MCF 10A (cell line): Measurements from ENCODE around the gene KRT34. TPM values are rescaled to one million over a fixed set of nuclear protein-coding genes. Genes with fewer than 3 reads are reported as not detected.
"Not testable (repeated sequence)": the region's sequence is repeated elsewhere in the genome, so short reads cannot be mapped to it uniquely, and the experiment has no call there.

ENCODE experiments used
- BruUV-seq: library from RNA; stranded (reverse); fragments of 400-500 nt; replicated peaks from 2 replicates; lab custom pipeline; 2021; lab: Mats Ljungman, UMichigan
- CTCF ChIA-PET: fragments of 300-600 bp; sonication (Branson Sonifier 250); formaldehyde crosslinking; extraction: SDS; loops from one replicate; lab custom pipeline; 2021; ENCODE audit warnings: antibody characterized with exemption, inconsistent platforms; lab: Yijun Ruan, JAX
- POLR2A ChIA-PET: fragments of 300-600, 350-650 bp; sonication (Branson Sonifier 250); formaldehyde crosslinking; extraction: SDS; loops from one replicate; lab custom pipeline; 2020; ENCODE audit warnings: antibody characterized with exemption, inconsistent platforms; lab: Yijun Ruan, JAX
- DNase-seq: peaks from one replicate; pipeline ENCODE4 v3.0.0-alpha.2; 2018; ENCODE audit not compliant: unreplicated experiment
- H3K27ac Mint-ChIP-seq: one replicate; pipeline ENCODE4 v1.8.0; 2022; ENCODE audit warnings: mild to moderate bottlenecking, low read depth, mixed read lengths; ENCODE audit not compliant: unreplicated experiment
- H3K27me3 Mint-ChIP-seq: one replicate; pipeline ENCODE4 v1.8.0; 2022; ENCODE audit warnings: mixed read lengths; ENCODE audit not compliant: insufficient read depth, unreplicated experiment
- H3K36me3 Mint-ChIP-seq: one replicate; pipeline ENCODE4 v1.8.0; 2022; ENCODE audit warnings: mild to moderate bottlenecking, moderate library complexity, mixed read lengths; ENCODE audit not compliant: insufficient read depth, unreplicated experiment
- H3K4me1 Mint-ChIP-seq: one replicate; pipeline ENCODE4 v1.8.0; 2022; ENCODE audit warnings: mixed read lengths; ENCODE audit not compliant: insufficient read depth, unreplicated experiment
- H3K4me3 Mint-ChIP-seq: one replicate; pipeline ENCODE4 v1.8.0; 2022; ENCODE audit warnings: mild to moderate bottlenecking, moderate library complexity, mixed read lengths; ENCODE audit not compliant: unreplicated experiment
- H3K9me3 Mint-ChIP-seq: one replicate; pipeline ENCODE4 v1.8.0; 2022; ENCODE audit warnings: mixed read lengths; ENCODE audit not compliant: unreplicated experiment
- intact Hi-C: fragments of 100-400 bp; cut with micrococcal nuclease; formaldehyde crosslinking; loops from 2 replicates; pipeline ENCODE4 v1.14.1; 2022
- total RNA-seq: library from RNA; stranded (reverse); gene quantifications from 2 replicates; pipeline ENCODE4 v1.2.3, GENCODE V29; 2022
- TF ChIP-seq, protein P1 (sequence below): fragments of 200-600 bp; IDR thresholded peaks from one replicate; pipeline ENCODE4 v1.8.0; 2022; ENCODE audit warnings: antibody characterized with exemption, mild to moderate bottlenecking; ENCODE audit not compliant: unreplicated experiment

The KRT34 gene
- total RNA-seq, 1 experiment from 2014 or later: 0.40 TPM

DNA sequence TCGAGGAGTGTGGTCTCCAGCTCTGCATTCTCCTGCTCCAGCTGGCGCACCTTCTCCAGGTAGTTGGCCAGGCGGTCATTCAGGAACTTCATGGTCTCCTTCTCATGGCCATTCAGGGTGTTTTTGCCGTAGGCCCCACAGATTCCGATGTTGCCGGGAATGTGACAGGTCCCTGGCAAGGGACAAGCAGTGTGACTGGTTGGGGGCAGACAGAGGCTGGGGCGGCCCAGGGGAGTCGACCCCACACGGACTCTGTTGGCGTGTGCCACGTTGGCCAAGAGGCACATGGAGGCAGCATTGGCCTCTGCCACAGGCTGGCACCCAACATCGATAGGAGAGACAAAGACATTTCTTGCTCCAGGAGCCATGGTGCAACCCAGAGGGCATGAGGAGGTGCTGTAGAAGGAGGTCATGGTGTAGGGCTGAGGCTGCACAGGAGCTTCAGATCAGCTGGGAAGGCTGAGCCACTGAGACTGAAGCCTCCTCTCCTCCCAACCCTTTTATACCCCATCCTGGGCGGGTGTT is 42.1 kb upstream of the KRT34 start, which contains the start of gene KRT37:
KRT37 (minus strand) TSS at position 475 of the 525 bp plus-strand sequence; CDS start at position 413, 62 bp downstream.
- intact Hi-C loops: no loop called here
- TF ChIP-seq, protein P1, sequence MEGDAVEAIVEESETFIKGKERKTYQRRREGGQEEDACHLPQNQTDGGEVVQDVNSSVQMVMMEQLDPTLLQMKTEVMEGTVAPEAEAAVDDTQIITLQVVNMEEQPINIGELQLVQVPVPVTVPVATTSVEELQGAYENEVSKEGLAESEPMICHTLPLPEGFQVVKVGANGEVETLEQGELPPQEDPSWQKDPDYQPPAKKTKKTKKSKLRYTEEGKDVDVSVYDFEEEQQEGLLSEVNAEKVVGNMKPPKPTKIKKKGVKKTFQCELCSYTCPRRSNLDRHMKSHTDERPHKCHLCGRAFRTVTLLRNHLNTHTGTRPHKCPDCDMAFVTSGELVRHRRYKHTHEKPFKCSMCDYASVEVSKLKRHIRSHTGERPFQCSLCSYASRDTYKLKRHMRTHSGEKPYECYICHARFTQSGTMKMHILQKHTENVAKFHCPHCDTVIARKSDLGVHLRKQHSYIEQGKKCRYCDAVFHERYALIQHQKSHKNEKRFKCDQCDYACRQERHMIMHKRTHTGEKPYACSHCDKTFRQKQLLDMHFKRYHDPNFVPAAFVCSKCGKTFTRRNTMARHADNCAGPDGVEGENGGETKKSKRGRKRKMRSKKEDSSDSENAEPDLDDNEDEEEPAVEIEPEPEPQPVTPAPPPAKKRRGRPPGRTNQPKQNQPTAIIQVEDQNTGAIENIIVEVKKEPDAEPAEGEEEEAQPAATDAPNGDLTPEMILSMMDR: no peak
- CTCF ChIA-PET: interaction anchor here (0.6 kb wide), 2 partner anchors 100 to 824 kb away, joined by 3 read pairs; no protein-coding TSS in a partner anchor

DNA sequence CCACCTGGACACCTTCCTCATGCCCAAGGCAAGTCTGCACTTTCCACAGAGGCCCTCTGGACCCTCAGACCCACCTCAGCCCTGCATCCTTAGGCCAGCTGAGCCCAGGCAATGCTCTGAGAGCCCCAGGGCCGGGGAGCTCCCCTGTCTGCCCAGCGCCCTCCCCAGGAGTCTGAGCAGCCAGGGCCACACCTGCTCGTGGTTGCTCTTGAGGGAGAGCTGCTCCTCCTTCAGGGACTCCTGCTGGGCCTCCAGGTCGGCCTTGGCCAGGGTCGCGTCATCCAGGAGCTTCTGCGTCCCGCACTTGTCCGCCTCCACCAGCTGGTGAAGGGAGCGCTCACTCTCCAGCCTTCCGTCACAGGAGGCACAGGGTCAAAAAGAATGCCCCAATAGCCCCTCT is 40.5 kb upstream of the KRT34 start:
- H3K27ac Mint-ChIP-seq, H3K36me3 Mint-ChIP-seq, intact Hi-C loops, H3K4me3 Mint-ChIP-seq, H3K9me3 Mint-ChIP-seq, POLR2A ChIA-PET, BruUV-seq, DNase-seq, H3K27me3 Mint-ChIP-seq: not testable (repeated sequence)
- H3K4me1 Mint-ChIP-seq: peaks cover 27% of the 10 kb centered on the region
- CTCF ChIA-PET: interaction anchor here (0.6 to 1.0 kb wide), 3 partner anchors 245 to 519 kb away, joined by 3 read pairs; no protein-coding TSS in a partner anchor

More for the DNA sequence above, 42.1 kb upstream of the KRT34 start, which contains the start of gene KRT37:
- POLR2A ChIA-PET: no interaction called here
- no peaks in the 10 kb centered on the region for H3K36me3 Mint-ChIP-seq
- no peaks in the 10 kb centered on the region for H3K9me3 Mint-ChIP-seq
- H3K27me3 Mint-ChIP-seq: no peaks in the 10 kb centered on the region
- no peak for DNase-seq
- no peak within 1 kb of the TSS for H3K27ac Mint-ChIP-seq
- H3K4me1 Mint-ChIP-seq: peaks cover 22% of the 10 kb centered on the region
- no TSS peak for BruUV-seq
- no peak within 1 kb of the TSS for H3K4me3 Mint-ChIP-seq

DNA sequence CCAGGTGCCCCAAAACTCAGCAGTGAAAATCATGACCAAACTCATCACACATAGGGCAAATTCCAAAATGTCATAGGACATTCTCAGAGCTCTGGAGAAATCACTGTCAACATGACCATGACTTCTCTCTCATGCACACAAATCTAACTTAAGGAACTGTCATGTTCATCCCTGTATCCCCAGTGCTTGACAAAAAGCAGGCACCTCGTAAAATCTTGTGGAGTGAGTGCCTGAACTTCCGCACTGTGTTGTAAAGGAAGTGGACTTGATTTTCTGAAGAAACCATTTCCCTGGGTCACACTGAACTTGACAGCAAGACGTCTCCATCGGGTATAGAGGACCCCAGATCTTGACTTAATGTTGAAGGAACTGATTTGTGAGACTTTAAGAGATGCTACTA is 39.5 kb upstream of the KRT34 start:
- Mint-ChIP-seq H3K36me3 (no peaks in the 10 kb centered on the region), H3K27me3 (no peaks in the 10 kb centered on the region), H3K4me1 (peaks cover 32% of the 10 kb centered on the region), H3K27ac (peak overlapping the region; percentile 46), H3K9me3 (no peaks in the 10 kb centered on the region), H3K4me3 (no peak overlapping the region)
- no TSS peak for BruUV-seq
- CTCF ChIA-PET: no interaction called here
- POLR2A ChIA-PET: interaction anchor here (0.6 to 2.4 kb wide), 3 partner anchors 13 to 97 kb away, joined by 3 to 13 read pairs (median 9); no protein-coding TSS in a partner anchor
- no peak for DNase-seq
- intact Hi-C loops: no loop called here
- TF ChIP-seq, protein P1: no peak

DNA sequence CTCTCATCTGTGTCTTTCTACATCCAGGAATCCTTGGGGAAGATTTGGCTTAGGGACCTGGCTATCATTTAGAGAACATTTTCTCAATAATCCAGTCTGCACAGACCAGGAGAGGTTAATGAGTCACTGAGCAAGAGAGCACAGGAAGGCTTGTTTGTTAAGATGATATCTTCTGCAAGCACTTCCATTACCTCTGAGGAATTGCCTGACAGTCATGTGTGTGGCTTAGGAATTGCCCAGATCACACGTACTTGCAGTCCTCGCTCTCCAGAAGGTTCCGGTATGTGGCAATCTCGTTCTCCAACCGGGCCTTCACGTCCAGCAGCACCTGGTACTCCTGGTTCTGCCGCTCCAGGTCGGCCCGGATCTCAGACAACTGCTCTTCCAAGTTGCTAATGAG is 39.0 kb upstream of the KRT34 start:
- Mint-ChIP-seq H3K4me3 (no peak overlapping the region), H3K4me1 (peaks cover 32% of the 10 kb centered on the region), H3K9me3 (no peaks in the 10 kb centered on the region), H3K27ac (peak overlapping the region; percentile 46), H3K36me3 (no peaks in the 10 kb centered on the region), H3K27me3 (no peaks in the 10 kb centered on the region)
- BruUV-seq: no TSS peak
- ChIA-PET POLR2A (interaction anchor here (0.6 to 2.4 kb wide), 4 partner anchors 13 to 128 kb away, joined by 3 to 13 read pairs (median 8); no protein-coding TSS in a partner anchor), CTCF (no interaction called here)
- intact Hi-C loops: no loop called here
- DNase-seq: peak; percentile 68
- TF ChIP-seq, protein P1: no peak
